K562 treated with DMSO at 1 percent for 48 hours (cell line): Measurements from ENCODE around the gene ANKRD35. TPM values are rescaled to one million over a fixed set of nuclear protein-coding genes. Genes with fewer than 3 reads are reported as not detected.

Experiments used
- total RNA-seq: library from RNA; unstranded; fragments of 300-600 nt; gene quantifications from 2 replicates; pipeline ENCODE4 v1.2.3, GENCODE V29; 2022; ENCODE audit warnings: low replicate concordance; ENCODE audit errors: extremely low read depth

ANKRD35 gene
- total RNA-seq = not detected in 2 replicates

GRCh38 chr1:145885738-145886287, at the start of gene ANKRD35:
Gene ANKRD35, minus strand, starts transcription at chr1:145885866. Its CDS starts 108 bp downstream, at chr1:145885758.

GRCh38 chr1:145927063-145927886, 41.6 kb upstream of the ANKRD35 start, which contains the start of gene RBM8A:
Gene RBM8A, minus strand, starts transcription at chr1:145927484. Its CDS starts 58 bp downstream, at chr1:145927426.

GRCh38 chr1:145918144-145918991, 32.7 kb upstream of the ANKRD35 start, which contains the start of gene PEX11B:
Gene PEX11B, minus strand, starts transcription at chr1:145918717. Its CDS starts 29 bp downstream, at chr1:145918688.

GRCh38 chr1:145858901-145859490, 26.7 kb downstream of the ANKRD35 start, which contains the start of gene PIAS3:
Gene PIAS3, minus strand, starts transcription at chr1:145859081. Its CDS starts 91 bp downstream, at chr1:145858990.

GRCh38 chr1:145845514-145846161, 40.0 kb downstream of the ANKRD35 start, which contains the start of gene NUDT17:
Gene NUDT17, plus strand, starts transcription at chr1:145845630. Its CDS starts 11 bp downstream, at chr1:145845641.

GRCh38 chr1:145823565-145824498, 61.8 kb downstream of the ANKRD35 start, which contains the start of the genes POLR3C and RNF115:
Gene POLR3C, plus strand, starts transcription at chr1:145824200. Its CDS starts 1,577 bp downstream, at chr1:145825777.
Gene RNF115, minus strand, starts transcription at chr1:145824095. Its CDS starts 222 bp downstream, at chr1:145823873.

Other genes with a start within 250 kb of the ANKRD35 start
- gene PDZK1, start 178.5 kb downstream of the ANKRD35 start, total RNA-seq = not detected in 2 replicates
- gene CD160, start 166.4 kb downstream of the ANKRD35 start, total RNA-seq = not detected in 2 replicates
- not detected in 2 replicates for gene RNF115, start 61.8 kb downstream of the ANKRD35 start, total RNA-seq
- gene POLR3C, start 61.7 kb downstream of the ANKRD35 start, total RNA-seq = not detected in 2 replicates
- gene NUDT17, start 40.2 kb downstream of the ANKRD35 start, total RNA-seq = not detected in 2 replicates
- gene PIAS3, start 26.8 kb downstream of the ANKRD35 start, total RNA-seq = not detected in 2 replicates
- not detected in 2 replicates for gene ITGA10, start 24.2 kb upstream of the ANKRD35 start, total RNA-seq
- gene PEX11B, start 32.9 kb upstream of the ANKRD35 start, total RNA-seq = not detected in 2 replicates
- not detected in 2 replicates for gene RBM8A, start 41.6 kb upstream of the ANKRD35 start, total RNA-seq
- not detected in 2 replicates for gene LIX1L, start 72.2 kb upstream of the ANKRD35 start, total RNA-seq
- gene ANKRD34A, start 78.7 kb upstream of the ANKRD35 start, total RNA-seq = not detected in 2 replicates
- not detected in 2 replicates for gene POLR3GL, start 78.8 kb upstream of the ANKRD35 start, total RNA-seq
- 440 and 632 TPM in 2 replicates for gene TXNIP, start 110.7 kb upstream of the ANKRD35 start, total RNA-seq
- gene HJV, start 135.9 kb upstream of the ANKRD35 start, total RNA-seq = not detected in 2 replicates